22Rv1 (cell line): ENCODE data around the gene PSMA6.

ENCODE experiments used
- ZFX ChIP-seq: fragments of 450-650 bp; IDR thresholded peaks from 2 replicates; pipeline ENCODE4 v1.6.1; 2017; ENCODE audit warnings: antibody characterized with exemption, borderline replicate concordance
- TF ChIP-seq, protein P1 (sequence below): fragments of 450-650 bp; IDR thresholded peaks from 2 replicates; pipeline ENCODE4 v1.5.1; 2017; ENCODE audit warnings: mild to moderate bottlenecking

GRCh38 chr14:35274805-35275204, 17.4 kb upstream of the PSMA6 start:
- TF ChIP-seq, protein P1, sequence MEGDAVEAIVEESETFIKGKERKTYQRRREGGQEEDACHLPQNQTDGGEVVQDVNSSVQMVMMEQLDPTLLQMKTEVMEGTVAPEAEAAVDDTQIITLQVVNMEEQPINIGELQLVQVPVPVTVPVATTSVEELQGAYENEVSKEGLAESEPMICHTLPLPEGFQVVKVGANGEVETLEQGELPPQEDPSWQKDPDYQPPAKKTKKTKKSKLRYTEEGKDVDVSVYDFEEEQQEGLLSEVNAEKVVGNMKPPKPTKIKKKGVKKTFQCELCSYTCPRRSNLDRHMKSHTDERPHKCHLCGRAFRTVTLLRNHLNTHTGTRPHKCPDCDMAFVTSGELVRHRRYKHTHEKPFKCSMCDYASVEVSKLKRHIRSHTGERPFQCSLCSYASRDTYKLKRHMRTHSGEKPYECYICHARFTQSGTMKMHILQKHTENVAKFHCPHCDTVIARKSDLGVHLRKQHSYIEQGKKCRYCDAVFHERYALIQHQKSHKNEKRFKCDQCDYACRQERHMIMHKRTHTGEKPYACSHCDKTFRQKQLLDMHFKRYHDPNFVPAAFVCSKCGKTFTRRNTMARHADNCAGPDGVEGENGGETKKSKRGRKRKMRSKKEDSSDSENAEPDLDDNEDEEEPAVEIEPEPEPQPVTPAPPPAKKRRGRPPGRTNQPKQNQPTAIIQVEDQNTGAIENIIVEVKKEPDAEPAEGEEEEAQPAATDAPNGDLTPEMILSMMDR, result no peak
- no peak for TF ChIP-seq ZFX
